ENCODE results near the gene TMEM181. TPM values are rescaled to one million over a fixed set of nuclear protein-coding genes. Genes with fewer than 3 reads are reported as not detected.

Gene TMEM181
- total and polyA plus RNA-seq, 2 of the 13 experiments (the other 11 are each of a cell fraction or from before 2014, with no cell fraction given), result 59.1 to 108 TPM

DNA sequence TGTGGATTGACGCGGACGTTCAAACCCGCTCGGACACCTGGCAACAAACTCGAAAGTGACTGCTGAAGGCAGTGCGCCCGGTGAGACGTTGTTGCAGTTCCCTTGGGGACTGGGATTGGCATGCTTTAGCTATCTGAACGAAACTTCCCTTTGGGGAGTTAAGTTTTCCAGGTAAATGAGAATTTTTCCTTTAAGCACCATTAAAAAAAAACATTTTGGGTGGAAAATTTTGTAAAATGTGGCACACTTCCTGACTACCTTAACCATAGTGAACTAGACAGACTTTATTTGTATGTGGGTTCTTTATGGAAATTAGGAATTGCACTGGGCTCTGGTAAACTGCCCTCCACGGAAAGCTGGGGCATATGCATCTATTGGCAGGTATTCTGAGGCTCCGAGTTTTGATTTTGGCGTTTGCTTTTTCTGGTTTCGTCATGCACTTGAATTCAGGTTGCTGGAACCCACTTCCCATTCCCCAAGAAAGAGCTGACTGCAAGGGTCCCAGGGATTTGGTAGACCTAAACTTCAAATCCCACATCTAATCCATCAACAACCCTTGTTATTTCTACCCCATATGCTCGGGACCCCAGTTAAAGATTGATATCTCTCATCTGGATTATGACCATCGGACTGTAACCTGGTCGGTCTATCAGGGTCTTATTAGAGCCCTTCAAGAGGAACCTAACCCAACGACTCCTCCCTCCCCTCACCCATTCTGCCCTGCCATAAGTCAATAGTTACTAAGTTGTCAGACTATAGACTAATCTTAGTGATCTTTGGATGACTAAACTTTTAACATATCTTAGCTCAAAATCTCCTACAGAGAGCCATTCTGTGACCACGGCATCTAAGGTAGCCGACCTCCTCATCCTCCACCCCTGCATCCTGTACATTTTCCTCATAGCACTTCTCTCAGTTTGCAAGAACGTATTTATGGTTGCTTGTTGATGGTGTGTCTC, 85.5 kb downstream of the TMEM181 start (continued):
- TF ChIP-seq, protein P1, sequence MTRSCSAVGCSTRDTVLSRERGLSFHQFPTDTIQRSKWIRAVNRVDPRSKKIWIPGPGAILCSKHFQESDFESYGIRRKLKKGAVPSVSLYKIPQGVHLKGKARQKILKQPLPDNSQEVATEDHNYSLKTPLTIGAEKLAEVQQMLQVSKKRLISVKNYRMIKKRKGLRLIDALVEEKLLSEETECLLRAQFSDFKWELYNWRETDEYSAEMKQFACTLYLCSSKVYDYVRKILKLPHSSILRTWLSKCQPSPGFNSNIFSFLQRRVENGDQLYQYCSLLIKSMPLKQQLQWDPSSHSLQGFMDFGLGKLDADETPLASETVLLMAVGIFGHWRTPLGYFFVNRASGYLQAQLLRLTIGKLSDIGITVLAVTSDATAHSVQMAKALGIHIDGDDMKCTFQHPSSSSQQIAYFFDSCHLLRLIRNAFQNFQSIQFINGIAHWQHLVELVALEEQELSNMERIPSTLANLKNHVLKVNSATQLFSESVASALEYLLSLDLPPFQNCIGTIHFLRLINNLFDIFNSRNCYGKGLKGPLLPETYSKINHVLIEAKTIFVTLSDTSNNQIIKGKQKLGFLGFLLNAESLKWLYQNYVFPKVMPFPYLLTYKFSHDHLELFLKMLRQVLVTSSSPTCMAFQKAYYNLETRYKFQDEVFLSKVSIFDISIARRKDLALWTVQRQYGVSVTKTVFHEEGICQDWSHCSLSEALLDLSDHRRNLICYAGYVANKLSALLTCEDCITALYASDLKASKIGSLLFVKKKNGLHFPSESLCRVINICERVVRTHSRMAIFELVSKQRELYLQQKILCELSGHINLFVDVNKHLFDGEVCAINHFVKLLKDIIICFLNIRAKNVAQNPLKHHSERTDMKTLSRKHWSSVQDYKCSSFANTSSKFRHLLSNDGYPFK (CRISPR knock-in tag; IDR thresholded peaks at IDR 0.05; ENCODE audit: borderline replicate concordance), result no peak
- TF ChIP-seq SNAPC2 (CRISPR knock-in tag; IDR thresholded peaks at IDR 0.05), result 0 out of 2 replicates have a peak, but pooled peaks have one; percentile 13
- TF ChIP-seq PRPF4 (IDR thresholded peaks at IDR 0.05; ENCODE audit: low read depth, low read length, poor library complexity, severe bottlenecking), result no peak
- no peak for TF ChIP-seq ZKSCAN1 (IDR thresholded peaks at IDR 0.05; ENCODE audit: low read length)
- TF ChIP-seq, protein P2, sequence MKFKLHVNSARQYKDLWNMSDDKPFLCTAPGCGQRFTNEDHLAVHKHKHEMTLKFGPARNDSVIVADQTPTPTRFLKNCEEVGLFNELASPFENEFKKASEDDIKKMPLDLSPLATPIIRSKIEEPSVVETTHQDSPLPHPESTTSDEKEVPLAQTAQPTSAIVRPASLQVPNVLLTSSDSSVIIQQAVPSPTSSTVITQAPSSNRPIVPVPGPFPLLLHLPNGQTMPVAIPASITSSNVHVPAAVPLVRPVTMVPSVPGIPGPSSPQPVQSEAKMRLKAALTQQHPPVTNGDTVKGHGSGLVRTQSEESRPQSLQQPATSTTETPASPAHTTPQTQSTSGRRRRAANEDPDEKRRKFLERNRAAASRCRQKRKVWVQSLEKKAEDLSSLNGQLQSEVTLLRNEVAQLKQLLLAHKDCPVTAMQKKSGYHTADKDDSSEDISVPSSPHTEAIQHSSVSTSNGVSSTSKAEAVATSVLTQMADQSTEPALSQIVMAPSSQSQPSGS (CRISPR knock-in tag; IDR thresholded peaks at IDR 0.05), result no peak
- no peak for TF ChIP-seq ZNF205 (CRISPR knock-in tag; IDR thresholded peaks at IDR 0.05)
- TF ChIP-seq ZSCAN12 (CRISPR knock-in tag; IDR thresholded peaks at IDR 0.05), result no peak
- TF ChIP-seq, protein P3, sequence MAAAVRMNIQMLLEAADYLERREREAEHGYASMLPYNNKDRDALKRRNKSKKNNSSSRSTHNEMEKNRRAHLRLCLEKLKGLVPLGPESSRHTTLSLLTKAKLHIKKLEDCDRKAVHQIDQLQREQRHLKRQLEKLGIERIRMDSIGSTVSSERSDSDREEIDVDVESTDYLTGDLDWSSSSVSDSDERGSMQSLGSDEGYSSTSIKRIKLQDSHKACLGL (CRISPR knock-in tag; IDR thresholded peaks at IDR 0.05), result no peak
- TF ChIP-seq ZSCAN29 (CRISPR knock-in tag; conservative IDR thresholded peaks at IDR 0.05), result no peak
- TF ChIP-seq NFYC (CRISPR knock-in tag; IDR thresholded peaks at IDR 0.05), result no peak
- TF ChIP-seq IKZF1 (IDR thresholded peaks at IDR 0.05), result no peak
- no peak for TF ChIP-seq TEAD2 (CRISPR knock-in tag; IDR thresholded peaks at IDR 0.05)
- TF ChIP-seq, protein P4, sequence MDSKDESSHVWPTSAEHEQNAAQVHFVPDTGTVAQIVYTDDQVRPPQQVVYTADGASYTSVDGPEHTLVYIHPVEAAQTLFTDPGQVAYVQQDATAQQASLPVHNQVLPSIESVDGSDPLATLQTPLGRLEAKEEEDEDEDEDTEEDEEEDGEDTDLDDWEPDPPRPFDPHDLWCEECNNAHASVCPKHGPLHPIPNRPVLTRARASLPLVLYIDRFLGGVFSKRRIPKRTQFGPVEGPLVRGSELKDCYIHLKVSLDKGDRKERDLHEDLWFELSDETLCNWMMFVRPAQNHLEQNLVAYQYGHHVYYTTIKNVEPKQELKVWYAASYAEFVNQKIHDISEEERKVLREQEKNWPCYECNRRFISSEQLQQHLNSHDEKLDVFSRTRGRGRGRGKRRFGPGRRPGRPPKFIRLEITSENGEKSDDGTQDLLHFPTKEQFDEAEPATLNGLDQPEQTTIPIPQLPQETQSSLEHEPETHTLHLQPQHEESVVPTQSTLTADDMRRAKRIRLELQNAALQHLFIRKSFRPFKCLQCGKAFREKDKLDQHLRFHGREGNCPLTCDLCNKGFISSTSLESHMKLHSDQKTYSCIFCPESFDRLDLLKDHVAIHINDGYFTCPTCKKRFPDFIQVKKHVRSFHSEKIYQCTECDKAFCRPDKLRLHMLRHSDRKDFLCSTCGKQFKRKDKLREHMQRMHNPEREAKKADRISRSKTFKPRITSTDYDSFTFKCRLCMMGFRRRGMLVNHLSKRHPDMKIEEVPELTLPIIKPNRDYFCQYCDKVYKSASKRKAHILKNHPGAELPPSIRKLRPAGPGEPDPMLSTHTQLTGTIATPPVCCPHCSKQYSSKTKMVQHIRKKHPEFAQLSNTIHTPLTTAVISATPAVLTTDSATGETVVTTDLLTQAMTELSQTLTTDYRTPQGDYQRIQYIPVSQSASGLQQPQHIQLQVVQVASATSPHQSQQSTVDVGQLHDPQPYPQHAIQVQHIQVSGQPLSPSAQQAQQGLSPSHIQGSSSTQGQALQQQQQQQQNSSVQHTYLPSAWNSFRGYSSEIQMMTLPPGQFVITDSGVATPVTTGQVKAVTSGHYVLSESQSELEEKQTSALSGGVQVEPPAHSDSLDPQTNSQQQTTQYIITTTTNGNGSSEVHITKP (CRISPR knock-in tag; IDR thresholded peaks at IDR 0.05; ENCODE audit: low read depth), result no peak
- no peak for TF ChIP-seq REL (CRISPR knock-in tag; conservative IDR thresholded peaks at IDR 0.05)
- TF ChIP-seq ZNF501 (CRISPR knock-in tag; IDR thresholded peaks at IDR 0.05), result 0 out of 2 replicates have a peak, but pooled peaks have one; percentile 82

All from HepG2 (cell line).